T1000 (cell line): ENCODE results near the gene CCDC177.

ENCODE experiments used
- DNase-seq: peaks from one replicate; lab custom pipeline; 2025; ENCODE audit warnings: mixed read lengths; lab: John Stamatoyannopoulos, UW

CCDC177 gene

DNA sequence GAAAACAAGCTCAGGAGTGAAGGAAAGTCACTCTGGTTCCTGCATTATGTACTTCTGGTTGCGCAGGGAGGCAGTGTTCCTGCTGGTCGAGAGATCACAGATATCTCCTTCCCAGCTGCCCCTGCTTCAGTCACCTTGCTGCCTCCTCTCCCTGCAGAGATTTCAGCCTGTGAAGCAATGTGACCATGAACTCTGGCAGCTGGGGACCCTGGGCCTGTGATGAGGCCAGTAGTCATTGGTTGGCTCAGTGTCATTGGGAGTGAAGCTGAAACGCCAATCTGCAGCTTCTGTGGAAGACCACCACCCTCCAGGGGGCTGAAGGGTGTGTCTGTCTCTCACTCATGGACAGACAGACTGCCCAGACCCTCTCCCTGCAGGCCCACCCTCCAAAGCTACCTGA is 45.1 kb downstream of the CCDC177 start:
- no peak for DNase-seq

DNA sequence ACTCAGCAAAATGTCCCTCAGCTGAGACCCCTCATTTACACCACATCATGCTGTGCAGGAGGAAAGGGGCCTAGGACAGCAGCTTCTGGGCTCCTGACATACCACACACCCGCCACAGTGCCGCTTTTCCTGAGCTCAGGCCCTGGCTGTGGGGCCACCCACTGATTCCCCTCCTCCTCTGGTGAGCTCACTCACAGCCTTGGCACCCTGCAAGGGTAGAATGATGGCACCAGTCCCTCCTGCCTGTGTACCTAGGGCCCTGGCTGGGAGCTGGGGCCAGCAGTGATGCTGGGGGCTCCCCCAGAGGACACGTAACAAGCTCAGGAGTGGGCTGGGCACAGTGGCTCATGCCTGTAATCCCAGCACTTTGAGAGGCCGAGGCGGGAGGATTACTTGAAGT is 45.7 kb downstream of the CCDC177 start:
- no peak for DNase-seq

DNA sequence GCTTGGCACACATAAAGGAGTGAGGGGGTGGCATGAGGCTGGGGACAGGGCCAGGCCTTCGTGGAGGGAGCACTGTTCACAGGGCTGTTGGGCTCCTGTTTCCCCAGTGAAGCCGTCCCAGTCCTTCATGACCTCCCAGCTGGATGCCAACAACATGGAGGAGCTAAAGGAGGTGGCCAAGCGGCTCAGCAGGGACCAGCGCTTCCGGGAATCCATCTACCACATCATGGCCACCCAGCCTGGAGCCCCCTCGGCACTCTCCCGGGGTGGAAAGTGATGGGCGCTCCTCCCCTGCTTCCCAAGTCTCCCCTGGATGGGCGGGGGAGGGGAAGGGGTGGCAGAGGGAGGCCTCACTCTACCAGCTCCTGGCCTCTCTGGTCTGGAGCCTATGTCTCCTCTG is 46.5 kb downstream of the CCDC177 start:
- DNase-seq: no peak

DNA sequence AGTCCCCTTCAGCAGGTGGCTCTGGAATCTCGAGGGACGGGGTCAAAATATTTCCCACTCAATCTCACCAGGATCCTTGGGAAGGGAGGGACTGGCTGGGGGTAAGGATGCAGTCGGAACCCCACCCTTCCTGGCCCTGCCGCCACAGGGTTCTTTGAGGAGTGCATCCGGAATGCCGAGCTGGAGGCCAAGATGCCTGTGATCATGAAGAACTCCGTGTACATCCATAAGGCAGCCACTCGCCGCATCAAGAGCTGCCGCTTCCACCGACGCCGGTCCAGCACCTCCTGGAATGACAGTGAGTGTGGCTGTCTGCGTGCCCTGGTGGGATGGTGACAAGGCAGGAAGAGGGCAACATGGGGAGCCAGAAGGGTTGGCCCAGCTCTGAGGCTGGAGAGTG is 47.0 kb downstream of the CCDC177 start:
- DNase-seq: no peak

GRCh38 chr14:69525896-69526295 is 48.8 kb downstream of the CCDC177 start:
- no peak for DNase-seq

DNA sequence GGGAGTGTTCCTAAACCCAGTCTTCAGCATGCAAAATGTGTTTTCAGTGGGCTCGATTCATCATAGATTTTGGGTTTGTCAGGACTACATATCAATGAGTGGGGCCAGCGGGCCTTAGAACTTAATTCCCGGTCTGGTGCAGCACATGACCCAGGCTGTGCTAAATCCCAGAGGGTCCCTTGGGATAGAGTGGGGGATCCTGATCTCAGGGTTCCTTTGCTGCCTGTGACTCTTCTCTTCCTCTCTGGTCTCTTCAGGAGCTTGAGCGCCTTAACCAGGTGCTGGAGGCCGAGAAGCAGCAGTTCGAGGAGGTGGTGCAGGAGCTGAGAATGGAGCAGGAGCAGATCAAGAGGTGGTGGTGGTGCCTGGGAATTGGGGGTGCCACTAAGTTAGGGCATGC is 52.6 kb downstream of the CCDC177 start:
- no peak for DNase-seq
